ENCODE measurements around the gene CCNYL1.

The CCNYL1 gene

DNA sequence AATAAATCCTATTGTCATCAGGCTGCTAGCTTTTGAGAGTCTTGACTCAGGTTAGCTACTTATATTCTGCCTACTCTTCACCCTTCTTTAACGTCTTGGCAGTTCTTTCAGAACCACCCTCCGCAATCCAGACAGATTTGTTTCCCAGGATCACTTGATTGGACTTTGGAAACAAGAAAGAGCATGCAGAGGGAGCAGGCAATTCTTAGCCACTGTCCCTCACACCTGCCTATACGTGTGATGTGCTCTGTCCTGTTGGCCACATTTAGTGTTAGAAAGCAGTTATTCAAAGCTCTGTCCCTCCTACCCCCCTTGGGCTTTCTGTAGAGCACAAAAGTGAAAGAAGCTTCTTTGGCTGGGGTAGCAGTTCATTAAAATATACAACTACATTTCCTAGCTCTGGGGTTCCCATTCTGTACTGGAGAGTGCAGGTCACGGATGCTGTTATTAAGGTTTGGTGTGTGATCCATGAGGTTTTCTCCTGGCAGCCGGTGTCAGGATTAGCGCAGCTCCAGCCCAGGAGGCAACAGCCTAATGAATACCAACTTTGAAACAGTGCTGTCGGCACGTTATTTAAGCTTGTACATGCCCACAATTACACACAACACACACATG is 52.0 kb downstream of the CCNYL1 start:
- in situ Hi-C loops (cut with HindIII; ENCODE audit: low sequenced_read_pairs): loop anchor here (25.0 kb wide), 1 partner anchor 299 kb away; no protein-coding TSS in a partner anchor

DNA sequence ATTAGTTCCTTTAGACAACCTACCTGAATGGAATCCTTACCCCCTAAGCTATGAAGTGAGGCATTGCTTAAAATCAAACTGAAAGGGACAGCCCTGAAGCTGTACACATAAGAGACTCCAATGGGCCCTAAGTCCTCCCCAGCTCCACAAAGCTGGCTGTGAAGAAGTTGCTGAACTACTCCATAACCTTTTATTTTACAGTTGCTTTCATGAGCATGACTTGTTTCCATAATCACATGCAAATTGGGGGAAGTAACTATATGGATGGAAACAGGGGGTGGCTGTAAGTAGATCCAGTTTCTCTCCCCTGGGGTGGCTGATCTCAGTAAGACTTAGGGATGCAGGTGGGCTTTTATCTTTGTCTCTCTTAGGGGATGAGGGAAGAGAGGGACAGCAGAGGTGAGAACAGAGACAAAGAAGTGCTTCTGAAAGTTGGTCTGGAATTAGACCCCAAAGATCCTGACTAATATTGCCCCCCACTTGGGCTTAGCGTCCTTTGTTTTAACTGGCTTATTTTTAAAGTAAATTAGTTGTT is 52.7 kb downstream of the CCNYL1 start:
- in situ Hi-C loops (cut with HindIII; ENCODE audit: low sequenced_read_pairs): loop anchor here (25.0 kb wide), 1 partner anchor 298 kb away; no protein-coding TSS in a partner anchor

DNA sequence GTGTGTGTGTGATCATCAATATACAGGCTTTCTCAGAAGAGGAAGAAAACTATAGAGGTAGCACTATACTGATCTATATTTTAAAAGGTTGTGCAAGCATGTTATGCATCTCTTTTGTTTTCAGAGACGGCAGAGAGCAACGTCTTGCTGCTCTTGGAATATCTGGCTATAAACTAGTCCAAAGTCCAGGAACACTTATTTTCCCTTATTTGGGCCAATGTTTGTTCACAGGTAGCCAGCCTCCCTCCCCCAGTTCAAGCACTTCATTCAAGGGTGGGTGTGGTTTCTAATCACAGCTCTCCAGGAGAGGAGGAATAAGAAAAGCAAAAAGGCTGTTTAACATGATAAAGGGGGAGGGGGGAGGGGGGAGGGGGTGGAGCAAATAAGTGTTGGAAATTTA is 54.1 kb downstream of the CCNYL1 start:
- in situ Hi-C loops (cut with HindIII; ENCODE audit: low sequenced_read_pairs): loop anchor here (25.0 kb wide), 1 partner anchor 297 kb away; no protein-coding TSS in a partner anchor

DNA sequence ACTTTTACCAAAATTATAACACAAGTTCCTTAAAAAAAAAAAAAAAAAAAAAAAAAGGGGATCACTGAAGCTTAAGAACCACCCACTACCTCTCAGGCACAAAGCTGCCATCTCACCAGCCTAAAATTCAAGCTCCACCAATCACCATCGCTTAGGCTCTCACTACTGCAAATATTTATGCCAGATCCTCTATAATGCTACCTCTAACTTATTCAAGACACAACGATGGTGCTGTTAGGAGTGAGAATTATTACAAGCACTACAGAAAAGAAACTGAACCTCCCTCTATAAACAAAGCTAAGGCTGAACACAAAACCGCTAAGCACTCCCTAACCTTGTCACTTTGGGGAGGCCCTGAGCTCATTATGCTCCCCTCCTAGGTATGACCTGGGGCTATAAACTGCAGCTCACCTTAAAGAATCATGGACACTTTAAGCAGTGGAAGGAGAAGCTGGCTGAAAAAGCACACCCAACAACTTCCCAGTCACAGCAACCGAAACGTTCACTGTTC is 54.7 kb downstream of the CCNYL1 start:
- in situ Hi-C loops (cut with HindIII; ENCODE audit: low sequenced_read_pairs): loop anchor here (25.0 kb wide), 1 partner anchor 296 kb away; no protein-coding TSS in a partner anchor

DNA sequence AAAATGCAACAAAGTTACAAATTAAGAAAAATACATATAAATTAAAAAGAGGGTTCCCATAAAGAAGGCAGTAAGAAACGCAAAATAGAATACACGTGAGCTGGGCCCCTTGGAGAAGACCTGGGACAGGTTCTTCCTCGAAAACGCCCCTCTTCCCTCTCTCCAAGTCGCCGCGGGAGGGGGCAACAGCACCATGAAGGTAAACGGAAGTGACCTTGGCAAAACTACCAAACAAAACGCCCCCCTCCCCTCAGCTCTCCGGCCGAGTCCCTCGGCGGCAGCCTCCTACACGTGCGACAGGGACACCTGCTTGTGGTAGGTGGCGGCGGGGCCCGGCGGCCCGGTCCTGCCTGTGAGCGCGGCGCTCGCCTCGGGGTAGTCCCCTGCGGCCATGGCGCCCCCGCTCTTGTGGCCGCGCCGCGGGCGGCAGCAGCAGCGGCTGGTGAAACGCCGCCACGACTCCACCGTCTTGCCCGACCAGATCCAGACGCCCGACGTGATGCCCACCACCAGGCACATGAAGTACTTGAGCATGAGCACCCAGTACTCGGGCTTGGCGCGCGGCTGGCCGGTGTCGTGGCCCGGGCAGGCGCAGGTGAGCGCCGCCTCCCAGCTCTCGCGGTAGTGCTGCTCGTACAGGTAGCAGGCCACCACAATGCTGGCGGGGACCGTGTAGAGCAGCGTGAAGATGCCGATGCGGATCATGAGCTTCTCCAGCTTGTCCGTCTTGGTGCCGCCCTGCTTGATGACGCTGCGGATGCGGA is 55.4 kb downstream of the CCNYL1 start:
- in situ Hi-C loops (cut with HindIII; ENCODE audit: low sequenced_read_pairs): loop anchor here (25.0 kb wide), 1 partner anchor 295 kb away; no protein-coding TSS in a partner anchor

DNA sequence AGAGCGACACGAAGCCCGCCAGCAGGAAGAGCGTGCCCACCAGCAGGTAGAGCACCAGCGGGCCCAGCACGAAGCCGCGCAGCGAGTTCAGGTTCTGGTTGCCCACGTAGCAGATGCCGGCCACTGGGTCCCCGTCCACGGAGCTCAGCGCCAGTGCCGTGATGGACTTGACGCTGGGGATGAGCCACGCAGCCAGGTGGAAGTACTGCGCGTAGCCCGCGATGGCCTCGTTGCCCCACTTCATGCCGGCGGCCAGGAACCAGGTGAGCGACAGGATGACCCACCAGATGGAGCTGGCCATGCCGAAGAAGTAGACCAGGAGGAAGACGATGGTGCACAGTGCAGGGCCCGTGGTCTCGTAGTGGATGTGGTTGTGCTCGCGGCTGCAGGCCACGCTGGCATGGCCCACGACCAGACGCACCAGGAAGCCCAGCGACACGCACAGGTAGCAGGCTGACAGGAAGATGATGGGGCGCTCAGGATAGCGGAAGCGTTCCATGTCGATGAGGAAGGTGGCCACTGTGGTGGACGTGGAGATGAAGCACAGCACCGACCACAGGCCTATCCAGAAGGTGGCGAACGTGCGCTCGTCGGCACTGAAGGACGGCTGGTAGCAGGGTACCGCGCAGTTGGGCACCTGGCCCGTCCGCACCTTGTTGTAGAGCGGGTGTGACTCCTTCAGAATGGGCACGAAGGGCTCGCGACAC is 56.2 kb downstream of the CCNYL1 start:
- in situ Hi-C loops (cut with HindIII; ENCODE audit: low sequenced_read_pairs): loop anchor here (25.0 kb wide), 1 partner anchor 295 kb away; no protein-coding TSS in a partner anchor

DNA sequence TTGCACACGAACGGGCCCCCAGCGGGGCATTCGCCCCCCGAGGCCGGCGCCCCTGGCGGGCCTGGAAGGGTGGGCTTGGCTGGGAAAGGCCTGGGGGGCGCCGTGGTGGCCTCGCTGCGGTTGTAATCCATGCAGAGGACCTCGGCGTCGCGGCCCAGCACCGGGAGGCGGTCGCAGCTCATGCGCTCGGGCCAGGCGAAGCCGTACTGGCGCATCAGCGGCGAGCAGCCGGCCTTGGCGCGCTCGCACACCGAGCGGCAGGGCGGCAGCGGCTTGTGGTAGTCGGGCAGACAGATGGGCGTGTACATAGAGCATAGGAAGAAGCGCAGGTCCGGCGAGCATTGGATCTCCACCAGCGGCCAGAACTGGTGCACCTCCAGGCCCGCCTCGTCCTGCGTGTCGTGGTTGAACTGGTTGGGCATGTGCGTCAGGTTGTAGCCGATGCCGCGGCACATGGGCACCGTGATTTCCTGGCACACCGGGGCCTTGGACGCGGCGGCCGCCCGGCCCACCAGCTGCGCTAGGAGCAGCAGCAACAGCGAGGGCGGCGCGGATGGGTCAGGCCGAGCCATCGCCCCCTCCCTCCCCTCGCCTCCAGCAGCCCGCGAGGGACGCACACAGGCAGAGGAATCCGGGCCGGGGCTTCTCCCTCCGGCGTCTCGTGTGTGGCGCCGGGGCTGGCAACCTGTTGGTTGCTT is 56.9 kb downstream of the CCNYL1 start:
- in situ Hi-C loops (cut with HindIII; ENCODE audit: low sequenced_read_pairs): loop anchor here (25.0 kb wide), 1 partner anchor 294 kb away; no protein-coding TSS in a partner anchor

DNA sequence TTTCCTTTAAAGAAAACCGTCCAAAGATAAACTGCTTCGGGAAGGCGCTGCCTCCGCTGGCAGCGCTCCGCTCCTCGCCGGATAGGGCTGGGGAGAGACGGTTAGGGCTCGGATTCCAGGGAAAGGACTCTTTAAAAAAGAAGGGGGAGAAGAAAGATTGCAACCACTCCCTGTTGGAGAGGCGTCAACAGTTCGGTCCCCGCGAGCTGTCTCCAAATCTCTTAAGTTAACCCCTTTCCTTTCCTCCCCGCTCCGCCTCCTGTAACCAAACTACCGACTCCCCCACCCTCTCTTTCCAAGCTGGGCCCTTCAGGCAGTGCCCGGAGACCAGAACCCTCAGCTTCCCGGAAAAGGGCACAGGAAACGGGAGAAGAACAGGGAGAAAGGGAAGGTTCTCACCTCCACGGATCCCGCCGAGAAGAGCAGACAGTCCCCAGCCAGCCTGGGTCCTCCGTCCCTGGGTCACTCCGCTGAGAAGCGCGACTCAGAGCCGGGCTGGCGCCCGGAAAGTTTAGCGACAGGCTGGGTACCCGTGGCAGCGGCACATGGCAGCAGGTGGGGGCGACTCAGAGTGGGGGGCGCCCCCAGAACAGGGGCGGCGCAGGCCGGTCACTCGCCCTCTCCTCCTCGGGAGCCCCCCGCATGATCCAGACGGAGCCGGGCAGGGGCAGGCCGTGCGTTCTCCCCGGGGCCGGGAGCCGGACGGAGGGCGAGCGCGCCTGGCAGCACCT is 57.6 kb downstream of the CCNYL1 start:
- in situ Hi-C loops (cut with HindIII; ENCODE audit: low sequenced_read_pairs): loop anchor here (25.0 kb wide), 1 partner anchor 293 kb away; no protein-coding TSS in a partner anchor

DNA sequence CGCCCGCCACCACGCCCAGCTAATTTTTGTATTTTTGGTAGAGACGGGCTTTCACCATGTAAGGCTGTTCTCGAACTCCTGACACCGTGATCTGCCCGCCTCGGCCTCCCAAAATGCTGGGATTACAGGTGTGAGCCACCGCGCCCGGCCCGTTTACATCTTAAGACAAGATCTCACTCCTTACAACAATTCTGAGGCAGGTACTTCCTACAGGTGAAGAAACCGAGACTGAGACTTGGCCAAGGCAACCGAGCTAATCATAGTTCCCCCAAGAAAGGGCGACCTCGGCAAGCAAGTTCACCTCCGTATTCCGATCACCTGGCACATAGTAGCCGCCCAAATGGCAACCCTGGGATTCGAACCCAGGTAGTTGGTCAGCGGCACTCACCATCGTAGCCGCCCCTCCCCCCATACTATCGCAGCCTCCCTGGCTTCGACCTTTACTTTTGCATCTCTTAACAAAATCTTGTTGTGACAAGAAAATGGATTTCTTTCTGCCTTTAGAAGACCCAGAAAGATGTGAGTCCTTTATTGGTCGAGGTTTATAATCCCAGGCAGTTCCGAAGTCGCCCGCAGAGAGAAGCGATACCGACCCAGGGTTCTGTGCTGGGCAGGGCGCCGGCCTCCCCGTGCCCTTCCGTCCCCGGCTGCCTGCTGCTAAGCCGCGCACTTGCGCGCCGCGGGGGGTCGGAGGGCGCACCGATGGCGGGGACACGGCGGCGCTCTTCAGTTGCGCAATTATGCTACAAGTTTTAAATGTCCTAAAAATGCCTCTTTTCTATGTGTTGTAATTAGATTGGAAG is 59.4 kb downstream of the CCNYL1 start:
- in situ Hi-C loops (cut with HindIII; ENCODE audit: low sequenced_read_pairs): loop anchor here (25.0 kb wide), 1 partner anchor 291 kb away; no protein-coding TSS in a partner anchor

DNA sequence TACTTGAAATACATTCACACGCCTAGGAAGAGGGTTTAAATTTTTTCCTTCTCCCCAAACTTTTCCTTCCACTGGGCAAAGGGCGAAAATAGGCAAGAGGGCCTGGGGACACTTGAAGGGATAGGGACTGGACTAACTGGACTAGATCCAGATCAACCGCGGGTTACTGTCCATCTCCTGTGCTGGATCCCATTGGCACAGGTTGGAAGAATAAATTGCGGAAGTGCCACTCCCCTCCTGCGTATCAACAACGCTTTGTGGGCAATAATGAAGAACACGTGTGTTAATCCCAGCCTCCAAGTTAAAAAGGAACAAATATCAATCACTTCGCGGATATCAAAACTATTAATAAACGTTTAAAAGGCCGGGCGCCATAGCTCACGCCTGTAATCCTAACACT is 60.0 kb downstream of the CCNYL1 start:
- in situ Hi-C loops (cut with HindIII; ENCODE audit: low sequenced_read_pairs): loop anchor here (25.0 kb wide), 1 partner anchor 291 kb away; no protein-coding TSS in a partner anchor

DNA sequence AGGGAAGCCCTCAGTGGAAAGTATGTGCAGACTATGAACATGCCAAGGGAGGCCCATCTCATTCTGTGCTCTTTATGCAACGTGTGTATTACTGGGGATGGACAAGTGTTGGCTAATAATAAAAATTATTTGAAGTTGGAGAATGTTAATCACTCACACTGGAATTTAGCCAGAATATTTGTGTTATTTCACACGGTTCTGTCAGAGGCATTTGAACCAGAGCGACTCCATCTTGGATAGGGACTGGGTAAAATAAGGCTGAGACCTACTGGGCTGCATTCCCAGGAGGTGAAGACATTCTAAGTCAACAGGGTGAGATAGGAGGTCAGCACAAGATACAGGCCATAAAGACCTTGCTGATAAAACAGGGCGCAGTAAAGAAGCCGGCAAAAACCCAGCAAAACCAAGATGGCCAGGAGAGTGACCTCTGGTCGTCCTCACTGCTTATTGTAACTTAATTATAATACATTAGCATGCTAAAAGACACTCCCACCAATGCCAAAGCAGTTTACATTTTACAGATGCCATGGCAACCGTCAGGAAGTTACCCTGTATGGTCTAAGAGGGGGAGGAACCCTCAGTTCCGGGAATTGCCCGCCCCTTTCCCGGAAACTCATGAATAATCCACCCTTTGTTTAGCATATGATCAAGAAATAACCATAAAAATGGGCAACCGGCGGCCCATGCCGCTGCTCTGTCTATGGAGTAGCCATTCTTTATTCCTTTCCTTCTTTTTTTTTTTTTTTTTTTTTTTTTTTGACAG is 60.8 kb downstream of the CCNYL1 start:
- in situ Hi-C loops (cut with HindIII; ENCODE audit: low sequenced_read_pairs): loop anchor here (25.0 kb wide), 1 partner anchor 290 kb away; no protein-coding TSS in a partner anchor

DNA sequence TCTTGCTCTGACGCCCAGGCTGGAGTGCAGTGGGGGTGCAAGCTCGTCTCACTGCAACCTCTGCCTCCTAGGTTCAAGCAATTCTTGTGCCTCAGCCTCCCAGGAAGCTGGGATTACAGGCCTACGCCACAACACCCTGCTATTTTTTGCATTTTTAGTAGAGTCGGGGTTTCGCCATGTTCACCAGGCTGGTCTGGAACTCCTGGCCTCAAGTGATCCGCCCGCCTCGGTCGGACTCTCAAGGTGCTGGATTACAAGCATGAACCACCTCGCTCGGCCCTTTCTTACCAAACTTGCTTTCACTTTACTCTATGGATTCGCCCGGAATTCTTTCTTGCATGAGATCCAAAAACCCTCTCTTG is 61.4 kb downstream of the CCNYL1 start:
- in situ Hi-C loops (cut with HindIII; ENCODE audit: low sequenced_read_pairs): loop anchor here (25.0 kb wide), 1 partner anchor 289 kb away; no protein-coding TSS in a partner anchor

DNA sequence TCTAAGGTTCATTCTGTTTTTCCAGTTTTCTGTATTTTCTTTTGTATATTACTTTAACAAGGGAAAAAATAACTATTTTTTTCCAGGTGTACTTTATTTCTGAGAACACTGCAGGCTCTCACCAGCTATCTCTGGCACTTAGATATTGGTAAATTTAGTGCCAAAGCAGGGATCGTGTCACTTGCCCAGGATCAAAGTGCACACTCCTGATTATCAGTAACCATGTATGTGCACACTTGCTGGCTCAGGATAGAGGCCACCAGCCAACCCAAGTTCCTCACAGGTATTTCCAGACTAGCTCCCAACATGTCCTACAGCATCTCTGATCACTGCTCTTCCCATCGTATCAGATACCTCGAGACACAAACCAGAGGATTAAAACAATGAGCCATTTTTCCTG is 64.0 kb downstream of the CCNYL1 start:
- in situ Hi-C loops (cut with HindIII; ENCODE audit: low sequenced_read_pairs): no loop called here

DNA sequence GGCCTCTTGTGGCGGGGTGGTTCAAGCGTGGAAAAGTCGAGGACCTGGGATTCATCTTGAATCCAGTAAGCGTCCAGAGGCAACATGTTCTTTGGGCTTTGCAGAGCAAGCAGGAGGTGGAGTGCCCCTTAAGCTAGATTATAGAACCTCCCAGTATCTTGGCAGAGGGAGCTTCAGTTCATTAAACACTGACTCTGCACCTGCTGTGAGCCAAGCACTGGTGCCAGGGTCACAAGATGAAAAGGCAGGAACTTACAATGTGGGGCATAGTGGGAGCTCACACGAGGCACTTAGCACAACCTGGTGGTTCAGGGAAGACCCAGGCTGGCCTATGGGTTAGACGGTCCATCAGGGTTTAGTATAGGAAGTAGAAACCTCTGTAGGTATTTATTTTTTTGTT is 65.7 kb downstream of the CCNYL1 start:
- in situ Hi-C loops (cut with HindIII; ENCODE audit: low sequenced_read_pairs): no loop called here

DNA sequence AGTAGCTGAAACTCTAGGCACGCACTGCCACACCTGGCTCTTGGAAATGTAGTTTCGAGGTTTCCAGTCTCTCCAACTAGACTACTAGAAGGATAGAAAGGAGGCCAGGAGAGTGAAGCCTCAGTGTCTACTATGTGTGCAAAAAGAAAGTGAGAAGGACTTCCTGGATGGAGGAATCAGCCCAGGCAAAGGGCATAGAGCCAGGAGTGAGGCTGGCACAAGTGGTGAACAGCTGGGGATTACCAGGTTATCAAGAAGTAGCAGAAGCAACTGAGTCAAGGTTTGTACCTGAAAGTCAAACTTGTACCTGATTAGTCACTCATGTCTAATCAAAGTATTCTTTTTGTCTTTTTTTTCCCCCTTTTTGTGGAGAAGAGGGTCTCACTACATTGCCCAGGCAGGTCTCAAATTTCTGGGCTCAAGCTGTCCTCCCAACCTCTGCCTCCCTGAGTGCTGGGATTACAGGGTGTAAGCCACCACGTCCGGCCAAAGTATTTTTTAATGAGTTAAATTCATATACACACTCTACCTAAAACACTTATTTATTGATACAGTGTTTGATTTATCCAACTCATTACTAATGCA is 67.0 kb downstream of the CCNYL1 start:
- in situ Hi-C loops (cut with HindIII; ENCODE audit: low sequenced_read_pairs): no loop called here

DNA sequence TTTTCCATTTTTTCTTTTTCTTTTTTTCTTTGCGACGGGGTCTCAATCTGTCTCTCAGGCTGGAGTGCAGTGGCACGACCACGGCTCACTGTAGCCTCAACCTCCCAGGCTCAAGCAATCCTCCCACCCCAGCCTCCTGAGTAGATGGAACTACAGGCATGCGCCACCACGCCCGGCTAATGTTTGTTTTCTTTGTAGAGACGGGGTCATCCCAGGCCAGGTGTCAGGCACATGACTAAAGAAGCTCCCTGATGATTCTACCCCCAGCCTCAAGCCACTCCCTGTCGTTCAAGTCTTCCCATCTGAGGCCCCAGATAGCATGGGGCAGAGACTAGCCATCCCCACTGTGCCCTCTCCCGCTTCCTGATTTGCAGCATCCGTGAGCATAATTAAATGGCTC is 68.1 kb downstream of the CCNYL1 start:
- in situ Hi-C loops (cut with HindIII; ENCODE audit: low sequenced_read_pairs): no loop called here

DNA sequence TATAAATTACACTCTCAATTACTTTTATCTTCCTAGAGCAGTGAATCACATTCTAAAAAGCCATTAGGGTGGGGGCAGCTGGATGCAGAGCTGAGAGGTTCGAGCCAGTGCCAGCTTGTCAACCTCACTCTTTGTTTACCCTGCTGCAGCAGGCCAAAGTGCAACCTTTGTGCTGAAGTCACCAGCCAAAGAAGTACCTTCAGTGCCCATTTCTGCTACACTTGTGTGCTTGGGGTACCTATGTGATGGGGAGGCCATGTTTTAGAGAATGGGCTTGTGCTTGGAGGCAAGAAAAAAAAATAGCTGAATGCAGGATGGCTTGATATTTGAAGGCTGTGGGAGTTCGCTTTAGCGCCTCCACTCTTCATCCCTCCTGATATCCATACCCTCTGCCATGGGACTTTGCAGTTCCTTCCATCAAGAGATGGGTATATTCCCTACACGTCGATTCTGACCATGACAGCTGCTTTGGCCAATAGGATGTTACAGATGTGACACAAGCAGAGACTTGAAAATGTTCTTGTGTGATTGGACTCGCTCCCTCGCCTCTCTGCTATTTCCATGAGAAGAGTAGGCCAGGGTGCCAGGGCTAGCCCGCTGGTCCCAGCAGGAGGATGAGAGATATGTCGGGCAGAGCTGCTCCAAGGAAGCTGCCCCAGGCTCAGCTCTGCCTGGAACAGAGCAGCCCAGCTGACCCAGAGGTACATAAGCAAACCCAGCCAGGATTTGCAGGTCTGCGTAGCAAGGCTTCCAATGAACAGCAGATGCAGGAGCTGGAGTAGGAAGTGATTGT is 71.0 kb downstream of the CCNYL1 start:
- in situ Hi-C loops (cut with HindIII; ENCODE audit: low sequenced_read_pairs): no loop called here
